ENCODE results near the gene SLC38A7.
"Not testable (repeated sequence)": the region's sequence is repeated elsewhere in the genome, so short reads cannot be mapped to it uniquely, and the experiment has no call there.

Gene SLC38A7

GRCh38 chr16:58678716-58679115 is 5.9 kb downstream of the SLC38A7 start:
- DNase-seq (ENCODE audit: low read depth): peak; percentile 77

GRCh38 chr16:58678269-58678668 is 6.3 kb downstream of the SLC38A7 start:
- no peak for DNase-seq (ENCODE audit: low read depth)

GRCh38 chr16:58670946-58671583 is 13.5 kb downstream of the SLC38A7 start:
- DNase-seq (ENCODE audit: low read depth): no peak

- no peak for DNase-seq (ENCODE audit: low read depth)
Observed at GRCh38 chr16:58670177-58670576, 14.4 kb downstream of the SLC38A7 start.

GRCh38 chr16:58665200-58665599 is 19.4 kb downstream of the SLC38A7 start:
- no peak for DNase-seq (ENCODE audit: low read depth)

- peak; percentile 78 for DNase-seq (ENCODE audit: low read depth)
Observed at GRCh38 chr16:58661199-58661830, 23.3 kb downstream of the SLC38A7 start.

- DNase-seq (ENCODE audit: low read depth): not testable (repeated sequence)
Observed at GRCh38 chr16:58659911-58660310, 24.7 kb downstream of the SLC38A7 start.

- peak; percentile 38 for DNase-seq (ENCODE audit: low read depth)
Observed at GRCh38 chr16:58658796-58659211, 25.8 kb downstream of the SLC38A7 start.

GRCh38 chr16:58656899-58657298 is 27.7 kb downstream of the SLC38A7 start:
- no peak for DNase-seq (ENCODE audit: low read depth)

- DNase-seq (ENCODE audit: low read depth): no peak
Observed at GRCh38 chr16:58655215-58655596, 29.4 kb downstream of the SLC38A7 start.

GRCh38 chr16:58654560-58655214 is 29.9 kb downstream of the SLC38A7 start:
- DNase-seq (ENCODE audit: low read depth): no peak

GRCh38 chr16:58652741-58653140 is 31.8 kb downstream of the SLC38A7 start:
- DNase-seq (ENCODE audit: low read depth): peak; percentile 24

GRCh38 chr16:58651965-58652348 is 32.6 kb downstream of the SLC38A7 start:
- peak; percentile 26 for DNase-seq (ENCODE audit: low read depth)

GRCh38 chr16:58649707-58650106 is 34.9 kb downstream of the SLC38A7 start:
- peak; percentile 21 for DNase-seq (ENCODE audit: low read depth)

GRCh38 chr16:58647107-58647506 is 37.5 kb downstream of the SLC38A7 start:
- DNase-seq (ENCODE audit: low read depth): no peak

GRCh38 chr16:58644765-58645487 is 39.6 kb downstream of the SLC38A7 start:
- no peak for DNase-seq (ENCODE audit: low read depth)

- DNase-seq (ENCODE audit: low read depth): no peak
Observed at GRCh38 chr16:58644108-58644507, 40.5 kb downstream of the SLC38A7 start.

GRCh38 chr16:58640949-58641348 is 43.6 kb downstream of the SLC38A7 start:
- DNase-seq (ENCODE audit: low read depth): no peak

- no peak for DNase-seq (ENCODE audit: low read depth)
Observed at GRCh38 chr16:58639836-58640235, 44.7 kb downstream of the SLC38A7 start.

GRCh38 chr16:58639230-58639629 is 45.3 kb downstream of the SLC38A7 start:
- no peak for DNase-seq (ENCODE audit: low read depth)

- DNase-seq (ENCODE audit: low read depth): peak; percentile 91
Observed at GRCh38 chr16:58638148-58639036, 46.2 kb downstream of the SLC38A7 start.

GRCh38 chr16:58637021-58637420 is 47.5 kb downstream of the SLC38A7 start:
- DNase-seq (ENCODE audit: low read depth): not testable (repeated sequence)

Data from fibroblast of gingiva (primary cell).